GM12891 (cell line): ENCODE results near the gene UBXN11.

Source experiments
- PAX5 ChIP-seq: IDR thresholded peaks from 2 replicates; pipeline ENCODE4 v1.6.1; 2011; ENCODE audit warnings: low read length, moderate library complexity, mild to moderate bottlenecking; ENCODE audit not compliant: insufficient read depth, severe bottlenecking
- POLR2A ChIP-seq: IDR thresholded peaks from 2 replicates; pipeline ENCODE4 v1.6.1; 2011; ENCODE audit warnings: low read depth, low read length, control low read depth
- POLR2AphosphoS5 ChIP-seq: IDR thresholded peaks from 2 replicates; pipeline ENCODE4 v1.6.1; 2011; ENCODE audit warnings: low read depth, low read length, control low read depth
- POU2F2 ChIP-seq: IDR thresholded peaks from 2 replicates; pipeline ENCODE4 v1.6.1; 2011; ENCODE audit warnings: low read depth, mild to moderate bottlenecking, control low read depth, low read length, moderate library complexity
- SPI1 ChIP-seq: IDR thresholded peaks from 2 replicates; pipeline ENCODE4 v1.6.1; 2011; ENCODE audit warnings: low read depth, low read length, control low read depth
- TAF1 ChIP-seq: IDR thresholded peaks from 2 replicates; pipeline ENCODE4 v1.6.1; 2011; ENCODE audit warnings: low read depth, low read length, control low read depth

- TF ChIP-seq POLR2A = no peak
- TF ChIP-seq POLR2AphosphoS5 = no peak
- no peak for TF ChIP-seq POU2F2
- TF ChIP-seq SPI1 = peak; percentile 92
- TF ChIP-seq TAF1 = no peak
- no peak for TF ChIP-seq PAX5
These were observed 18.0 kb downstream of the UBXN11 start for GRCh38 chr1:26288311-26288941.
